Kidney epithelial cell (primary cell): ENCODE results near the gene SDCCAG8. TPM values are rescaled to one million over a fixed set of nuclear protein-coding genes. Genes with fewer than 3 reads are reported as not detected.

ENCODE experiments used
- DNase-seq: peaks from one replicate; pipeline ENCODE4 v3.0.0-alpha.2; 2010; ENCODE audit warnings: low read depth
- H3K27me3 ChIP-seq: 2 replicates; pipeline ENCODE4 v1.6.0; 2011; ENCODE audit warnings: low read length; ENCODE audit not compliant: control insufficient read depth, insufficient read depth
- H3K36me3 ChIP-seq: 2 replicates; pipeline ENCODE4 v1.5.1; 2011; ENCODE audit warnings: low read length; ENCODE audit not compliant: control insufficient read depth, insufficient read depth
- H3K4me3 ChIP-seq: 2 replicates; pipeline ENCODE4 v1.5.1; 2011; ENCODE audit warnings: low read depth, mild to moderate bottlenecking, control low read depth, low read length
- total RNA-seq: library from RNA; depleted of rRNA; stranded (reverse); fragments of >200 nt; gene quantifications from 2 replicates; pipeline ENCODE4 v1.2.3, GENCODE V29; 2015
- TF ChIP-seq, protein P1 (sequence below): IDR thresholded peaks from 2 replicates; pipeline ENCODE4 v1.5.1; 2011; ENCODE audit warnings: mild to moderate bottlenecking, moderate library complexity, low read length, control low read depth, inconsistent platforms; ENCODE audit not compliant: insufficient read depth, poor library complexity, severe bottlenecking

The SDCCAG8 gene
- total RNA-seq, 1 donor from 2014 or later = 46.9 TPM

DNA sequence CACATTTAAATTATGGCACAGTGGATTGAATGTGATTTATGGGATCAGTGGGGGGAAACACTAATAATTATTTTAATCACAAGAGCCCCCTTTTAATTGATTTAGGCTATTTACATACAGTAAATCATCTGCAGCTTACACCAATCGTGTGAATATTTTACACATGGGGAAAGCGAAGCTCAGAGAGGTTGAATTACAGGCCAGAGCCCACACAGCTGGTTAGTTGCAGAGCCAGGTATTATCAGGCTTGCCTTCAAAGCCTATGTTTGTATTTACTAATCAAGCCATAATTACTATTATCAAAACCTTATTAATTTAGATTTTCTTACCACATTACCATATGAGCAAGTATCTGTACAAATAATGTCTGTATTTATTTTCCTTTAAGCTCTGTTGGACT, 749 bp downstream of the SDCCAG8 start:
- TF ChIP-seq, protein P1, sequence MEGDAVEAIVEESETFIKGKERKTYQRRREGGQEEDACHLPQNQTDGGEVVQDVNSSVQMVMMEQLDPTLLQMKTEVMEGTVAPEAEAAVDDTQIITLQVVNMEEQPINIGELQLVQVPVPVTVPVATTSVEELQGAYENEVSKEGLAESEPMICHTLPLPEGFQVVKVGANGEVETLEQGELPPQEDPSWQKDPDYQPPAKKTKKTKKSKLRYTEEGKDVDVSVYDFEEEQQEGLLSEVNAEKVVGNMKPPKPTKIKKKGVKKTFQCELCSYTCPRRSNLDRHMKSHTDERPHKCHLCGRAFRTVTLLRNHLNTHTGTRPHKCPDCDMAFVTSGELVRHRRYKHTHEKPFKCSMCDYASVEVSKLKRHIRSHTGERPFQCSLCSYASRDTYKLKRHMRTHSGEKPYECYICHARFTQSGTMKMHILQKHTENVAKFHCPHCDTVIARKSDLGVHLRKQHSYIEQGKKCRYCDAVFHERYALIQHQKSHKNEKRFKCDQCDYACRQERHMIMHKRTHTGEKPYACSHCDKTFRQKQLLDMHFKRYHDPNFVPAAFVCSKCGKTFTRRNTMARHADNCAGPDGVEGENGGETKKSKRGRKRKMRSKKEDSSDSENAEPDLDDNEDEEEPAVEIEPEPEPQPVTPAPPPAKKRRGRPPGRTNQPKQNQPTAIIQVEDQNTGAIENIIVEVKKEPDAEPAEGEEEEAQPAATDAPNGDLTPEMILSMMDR = no peak
- H3K36me3 ChIP-seq = no peaks in the 10 kb centered on the region
- DNase-seq = no peak
- peak overlapping the region; percentile 60 for H3K4me3 ChIP-seq
- H3K27me3 ChIP-seq = no peaks in the 10 kb centered on the region

DNA sequence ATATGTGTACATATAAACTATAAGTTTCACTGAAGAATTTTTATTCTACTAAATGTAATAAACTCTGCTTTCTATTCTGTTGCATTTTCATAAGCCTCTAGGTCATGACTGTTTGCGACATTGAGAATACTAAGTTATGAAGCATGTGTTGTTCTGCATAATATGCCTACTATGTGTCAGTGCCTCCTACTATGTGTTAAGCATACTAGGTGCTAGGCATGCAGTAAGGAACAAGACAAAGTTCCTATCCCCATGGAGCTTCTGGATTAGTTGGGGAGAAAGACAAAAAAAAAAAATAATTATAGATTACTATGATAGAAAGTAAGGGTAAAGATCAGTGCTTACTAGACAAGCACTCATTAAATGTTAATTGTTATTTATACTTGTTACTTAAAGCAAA, 1.3 kb downstream of the SDCCAG8 start:
- TF ChIP-seq, protein P1 = no peak
- DNase-seq = no peak
- H3K4me3 ChIP-seq = no peak overlapping the region

DNA sequence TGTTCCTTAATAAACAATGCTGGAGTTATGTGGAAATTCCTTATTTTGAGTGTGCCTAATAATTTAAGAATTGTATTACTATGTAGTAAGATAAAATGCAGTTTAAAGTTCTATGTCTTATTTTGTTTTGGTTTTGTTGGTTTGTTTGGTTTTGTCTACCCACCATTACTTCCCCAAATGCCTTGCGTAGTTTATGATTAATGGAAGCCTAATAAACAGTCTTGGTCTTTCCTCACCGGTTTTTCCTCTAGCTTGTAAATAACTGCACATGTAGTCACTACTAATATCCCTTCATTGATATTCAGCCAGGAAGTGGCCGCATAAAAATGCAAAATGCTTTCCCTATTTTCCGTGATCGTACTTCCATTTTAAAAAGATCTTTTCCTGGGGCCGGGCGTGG, 2.9 kb downstream of the SDCCAG8 start:
- H3K36me3 ChIP-seq = no peaks in the 10 kb centered on the region
- H3K27me3 ChIP-seq = no peaks in the 10 kb centered on the region
- H3K4me3 ChIP-seq = no peak overlapping the region
- DNase-seq = no peak
- TF ChIP-seq, protein P1 = no peak

More for the DNA sequence above, 1.3 kb downstream of the SDCCAG8 start:
- no peaks in the 10 kb centered on the region for H3K27me3 ChIP-seq
- H3K36me3 ChIP-seq = no peaks in the 10 kb centered on the region

DNA sequence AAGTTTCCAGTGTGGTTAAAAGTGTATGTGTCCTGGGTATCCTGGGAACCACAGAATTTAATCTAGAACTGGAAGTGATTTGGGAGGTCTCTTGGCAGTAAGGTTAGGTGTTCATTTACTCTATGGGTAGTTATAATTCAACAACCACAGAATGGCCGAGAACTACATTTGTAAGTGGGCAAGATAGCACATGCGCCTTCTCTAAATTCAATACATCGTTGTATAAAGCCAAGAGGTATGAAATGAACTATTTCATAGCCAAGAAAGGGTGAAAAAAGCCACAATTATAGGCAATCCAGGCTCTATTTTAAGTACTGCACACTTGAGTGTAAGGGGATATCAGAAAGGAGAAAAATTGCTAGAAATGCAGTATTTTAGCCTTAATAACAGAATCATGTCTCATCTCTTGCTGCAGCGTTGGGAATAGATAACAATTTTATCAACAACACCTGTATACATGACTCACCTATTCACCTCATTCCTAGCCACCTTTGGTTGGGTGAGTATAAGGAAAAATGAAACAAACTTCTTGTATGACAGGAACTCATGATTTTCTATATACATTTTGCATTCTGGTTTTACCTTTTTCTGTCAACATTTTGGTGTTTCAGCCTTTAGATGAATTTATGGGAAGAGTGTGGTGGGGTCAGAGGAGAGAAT, 4.5 kb downstream of the SDCCAG8 start:
- Histone ChIP-seq H3K4me3 (no peak overlapping the region), H3K27me3 (no peaks in the 10 kb centered on the region), H3K36me3 (no peaks in the 10 kb centered on the region)
- DNase-seq = no peak
- TF ChIP-seq, protein P1 = no peak

DNA sequence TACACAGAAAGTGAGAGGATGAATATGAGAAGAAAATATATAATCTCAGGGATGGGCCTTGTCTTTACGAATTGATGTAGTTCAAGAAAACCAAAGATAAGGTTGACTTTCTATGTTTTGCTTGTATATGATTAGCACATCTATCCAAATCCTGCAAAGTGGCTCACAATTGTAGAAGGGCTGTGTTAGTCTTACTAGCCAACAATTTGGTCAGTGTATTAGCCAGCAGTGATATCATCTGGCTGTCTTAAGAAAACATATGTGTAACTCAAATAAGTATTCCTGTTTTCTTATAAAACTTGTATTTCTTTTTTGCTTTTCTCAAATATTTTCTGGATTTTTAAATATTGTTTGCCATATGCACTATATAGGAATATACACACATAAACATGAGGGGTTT, 5.5 kb downstream of the SDCCAG8 start:
- no peak for DNase-seq
- TF ChIP-seq, protein P1 = no peak
- Histone ChIP-seq H3K27me3 (no peaks in the 10 kb centered on the region), H3K36me3 (no peaks in the 10 kb centered on the region), H3K4me3 (no peak overlapping the region)

DNA sequence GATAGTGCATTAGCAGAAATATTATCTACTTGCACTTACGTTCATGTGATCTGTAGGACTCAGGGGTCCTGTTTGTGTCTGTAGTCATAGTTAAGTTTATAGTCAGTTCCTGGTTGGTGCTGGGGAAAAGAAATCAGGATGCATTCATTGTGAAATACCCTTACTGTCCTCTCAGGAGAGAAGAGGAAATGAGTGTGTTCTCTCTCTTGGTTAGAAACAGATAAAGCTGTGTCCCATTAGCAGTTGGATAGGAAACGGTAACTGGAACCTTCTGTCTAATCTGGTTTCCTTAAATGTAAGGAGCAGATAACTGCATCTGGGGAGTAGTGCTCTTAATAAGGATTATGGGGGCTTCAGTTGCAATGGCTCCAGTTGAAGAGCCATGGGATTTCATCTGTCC, 8.9 kb downstream of the SDCCAG8 start:
- TF ChIP-seq, protein P1 = no peak
- no peak overlapping the region for H3K4me3 ChIP-seq
- H3K36me3 ChIP-seq = no peaks in the 10 kb centered on the region
- DNase-seq = no peak
- H3K27me3 ChIP-seq = no peaks in the 10 kb centered on the region
